Measurements from ENCODE around the gene LPAR4.
"Not testable (repeated sequence)": the region's sequence is repeated elsewhere in the genome, so short reads cannot be mapped to it uniquely, and the experiment has no call there.

Gene LPAR4

GRCh38 chrX:78769946-78770345, 22.4 kb downstream of the LPAR4 start:
- TF ChIP-seq, protein P1, sequence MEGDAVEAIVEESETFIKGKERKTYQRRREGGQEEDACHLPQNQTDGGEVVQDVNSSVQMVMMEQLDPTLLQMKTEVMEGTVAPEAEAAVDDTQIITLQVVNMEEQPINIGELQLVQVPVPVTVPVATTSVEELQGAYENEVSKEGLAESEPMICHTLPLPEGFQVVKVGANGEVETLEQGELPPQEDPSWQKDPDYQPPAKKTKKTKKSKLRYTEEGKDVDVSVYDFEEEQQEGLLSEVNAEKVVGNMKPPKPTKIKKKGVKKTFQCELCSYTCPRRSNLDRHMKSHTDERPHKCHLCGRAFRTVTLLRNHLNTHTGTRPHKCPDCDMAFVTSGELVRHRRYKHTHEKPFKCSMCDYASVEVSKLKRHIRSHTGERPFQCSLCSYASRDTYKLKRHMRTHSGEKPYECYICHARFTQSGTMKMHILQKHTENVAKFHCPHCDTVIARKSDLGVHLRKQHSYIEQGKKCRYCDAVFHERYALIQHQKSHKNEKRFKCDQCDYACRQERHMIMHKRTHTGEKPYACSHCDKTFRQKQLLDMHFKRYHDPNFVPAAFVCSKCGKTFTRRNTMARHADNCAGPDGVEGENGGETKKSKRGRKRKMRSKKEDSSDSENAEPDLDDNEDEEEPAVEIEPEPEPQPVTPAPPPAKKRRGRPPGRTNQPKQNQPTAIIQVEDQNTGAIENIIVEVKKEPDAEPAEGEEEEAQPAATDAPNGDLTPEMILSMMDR (conservative IDR thresholded peaks at IDR 0.05): no peak
- no peak overlapping the region for H3K27ac ChIP-seq

DNA sequence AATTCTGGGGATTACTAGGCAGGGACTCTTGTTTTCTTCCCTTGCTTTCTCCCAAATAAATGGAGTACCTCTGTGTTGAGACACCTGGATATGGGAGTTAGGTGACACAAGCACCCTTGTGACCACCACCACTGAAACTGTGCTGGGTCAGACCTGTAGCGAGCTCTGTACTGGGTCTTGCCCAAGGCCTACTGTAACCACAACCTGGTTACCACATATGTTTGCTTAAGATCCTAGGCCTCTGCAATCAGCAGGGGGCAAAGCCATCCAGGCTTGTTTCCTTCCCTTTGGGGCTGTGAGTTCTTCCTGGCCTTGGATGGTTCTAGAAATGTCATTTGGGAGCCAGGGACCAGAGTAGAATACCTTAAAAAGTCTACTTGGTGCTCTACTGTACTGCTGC, 49.4 kb downstream of the LPAR4 start:
- TF ChIP-seq, protein P1 (conservative IDR thresholded peaks at IDR 0.05): no peak

DNA sequence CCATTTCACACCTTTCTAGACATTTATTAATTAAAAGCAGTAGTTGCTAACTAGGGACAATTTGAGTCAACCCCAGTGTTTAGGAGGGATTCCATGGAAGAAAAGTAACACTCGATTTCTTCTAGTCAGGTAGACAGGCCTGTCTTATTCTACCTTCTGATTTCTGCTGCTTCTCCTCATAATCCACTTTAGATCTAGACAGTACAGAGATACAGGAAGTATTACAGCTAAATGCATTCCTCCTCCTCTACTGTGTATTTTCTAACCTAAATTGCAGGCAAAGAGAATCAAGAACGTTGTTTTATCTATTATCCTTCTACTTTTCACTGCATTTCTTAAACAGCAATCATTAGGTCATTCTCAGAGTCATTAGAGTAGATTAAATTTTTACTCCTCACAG, 52.6 kb downstream of the LPAR4 start:
- no peak overlapping the region for H3K27ac ChIP-seq
- TF ChIP-seq, protein P1 (conservative IDR thresholded peaks at IDR 0.05): no peak

More for the DNA sequence above, 49.4 kb downstream of the LPAR4 start:
- H3K27ac ChIP-seq: no peak overlapping the region

- no peak overlapping the region for H3K27ac ChIP-seq
- TF ChIP-seq, protein P1 (conservative IDR thresholded peaks at IDR 0.05): no peak
These were observed 53.2 kb downstream of the LPAR4 start for GRCh38 chrX:78800694-78801093.

DNA sequence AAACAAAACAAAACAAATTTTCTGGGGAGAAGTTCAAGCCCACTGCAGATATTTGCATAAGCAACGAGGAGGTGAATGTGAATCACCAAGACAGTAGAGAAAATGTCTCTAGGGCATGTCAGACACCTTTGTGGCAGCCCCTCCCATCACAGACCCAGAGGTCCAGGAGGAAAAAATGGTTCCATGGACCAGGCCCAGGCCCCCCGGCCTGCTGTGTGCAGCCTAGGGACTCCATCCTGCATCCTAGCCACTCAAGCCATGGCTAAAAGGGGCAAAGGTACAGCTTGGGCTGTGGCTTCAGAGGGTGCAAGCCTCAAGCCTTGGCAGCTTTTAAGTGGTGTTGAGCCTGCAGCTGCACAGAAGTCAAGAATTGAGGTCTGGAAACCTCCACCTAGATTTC, 54.0 kb downstream of the LPAR4 start:
- TF ChIP-seq, protein P1 (conservative IDR thresholded peaks at IDR 0.05): no peak
- no peak overlapping the region for H3K27ac ChIP-seq

DNA sequence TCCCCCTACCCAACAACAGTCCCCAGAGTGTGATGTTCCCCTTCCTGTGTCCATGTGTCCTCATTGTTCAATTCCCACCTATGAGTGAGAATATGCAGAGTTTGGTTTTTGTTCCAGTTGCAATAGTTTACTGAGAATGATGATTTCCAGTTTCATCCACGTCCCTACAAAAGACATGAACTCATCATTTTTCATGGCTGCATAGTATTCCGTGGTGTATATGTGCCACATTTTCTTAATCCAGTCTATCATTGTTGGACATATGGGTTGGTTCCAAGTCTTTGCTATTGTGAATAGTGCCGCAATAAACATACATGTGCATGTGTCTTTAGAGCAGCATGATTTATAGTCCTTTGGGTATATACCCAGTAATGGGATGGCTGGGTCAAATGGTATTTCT, 55.0 kb downstream of the LPAR4 start:
- H3K27ac ChIP-seq: not testable (repeated sequence)

Data from VCaP (cell line).